Stimulated activated CD8-positive, alpha-beta memory T cell treated with anti-CD3 and anti-CD28 coated beads, Interleukin-15, amount 100 ng/mL, for 24 hours (primary cell): Measurements from ENCODE around the gene ARL14.
"Not testable (repeated sequence)": the region's sequence is repeated elsewhere in the genome, so short reads cannot be mapped to it uniquely, and the experiment has no call there.

Source experiments
- DNase-seq: peaks from one replicate; pipeline ENCODE4 v3.0.0-alpha.2; 2020; ENCODE audit warnings: low read depth

ARL14 gene

DNA sequence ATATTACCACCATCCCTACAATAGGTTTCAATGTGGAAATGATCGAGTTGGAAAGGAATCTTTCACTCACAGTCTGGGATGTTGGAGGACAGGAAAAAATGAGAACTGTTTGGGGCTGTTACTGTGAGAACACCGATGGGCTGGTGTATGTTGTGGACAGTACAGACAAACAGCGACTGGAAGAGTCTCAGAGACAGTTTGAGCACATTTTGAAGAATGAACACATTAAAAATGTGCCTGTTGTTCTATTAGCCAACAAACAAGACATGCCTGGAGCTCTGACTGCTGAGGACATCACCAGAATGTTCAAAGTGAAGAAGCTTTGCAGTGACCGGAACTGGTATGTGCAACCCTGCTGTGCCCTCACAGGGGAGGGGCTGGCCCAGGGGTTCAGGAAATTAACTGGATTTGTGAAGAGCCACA, 510 bp downstream of the ARL14 start:
- no peak for DNase-seq

DNA sequence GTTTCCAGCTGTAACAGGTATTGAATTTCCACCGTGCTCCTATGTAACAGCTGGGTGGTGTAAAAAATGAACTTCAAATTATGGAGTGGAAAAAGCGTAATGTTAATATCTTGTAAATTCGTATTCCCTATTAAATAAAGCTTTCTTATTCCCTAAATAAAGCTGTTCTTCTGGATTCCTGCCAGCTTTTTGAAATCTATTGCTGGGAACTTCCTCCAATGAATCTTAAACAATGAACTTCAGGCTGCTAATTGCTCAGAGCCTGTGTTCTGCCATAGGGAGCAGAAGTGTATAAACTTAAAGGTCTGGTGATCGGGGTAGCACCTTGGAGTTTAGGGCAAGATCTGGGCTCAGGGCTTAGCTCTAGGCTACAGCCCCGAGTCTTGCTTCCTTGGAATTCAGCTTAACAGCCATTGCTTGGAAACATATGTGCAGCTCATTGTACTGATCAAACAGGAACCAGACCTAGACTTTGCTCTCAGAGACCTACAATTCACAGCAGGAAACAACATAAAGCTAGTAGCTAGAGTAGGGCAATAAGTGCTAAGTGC, 1.4 kb downstream of the ARL14 start:
- no peak for DNase-seq

GRCh38 chr3:160684368-160684740, 7.4 kb downstream of the ARL14 start:
- DNase-seq, result no peak

GRCh38 chr3:160685144-160685766, 8.3 kb downstream of the ARL14 start:
- DNase-seq, result no peak

GRCh38 chr3:160686955-160687535, 10.1 kb downstream of the ARL14 start:
- DNase-seq, result no peak

DNA sequence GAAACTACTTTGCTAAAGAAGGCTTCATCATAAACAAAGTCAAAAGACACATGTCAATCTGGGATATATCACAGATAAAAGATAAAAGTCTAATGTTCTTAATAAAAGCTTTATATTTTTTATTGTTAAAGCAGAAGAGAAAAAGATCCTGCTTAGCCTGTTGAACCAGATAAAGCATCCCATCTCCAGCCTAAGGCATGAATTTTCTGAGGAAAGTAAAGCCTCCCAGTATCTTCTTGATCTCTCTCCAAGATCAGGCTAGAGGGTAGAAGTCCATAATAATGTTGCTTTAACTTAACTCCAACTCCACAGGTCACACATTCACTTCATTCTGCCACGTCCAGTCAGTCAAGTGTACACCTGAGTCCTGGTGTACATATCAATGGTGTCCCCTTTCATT, 14.2 kb downstream of the ARL14 start:
- DNase-seq, result no peak

DNA sequence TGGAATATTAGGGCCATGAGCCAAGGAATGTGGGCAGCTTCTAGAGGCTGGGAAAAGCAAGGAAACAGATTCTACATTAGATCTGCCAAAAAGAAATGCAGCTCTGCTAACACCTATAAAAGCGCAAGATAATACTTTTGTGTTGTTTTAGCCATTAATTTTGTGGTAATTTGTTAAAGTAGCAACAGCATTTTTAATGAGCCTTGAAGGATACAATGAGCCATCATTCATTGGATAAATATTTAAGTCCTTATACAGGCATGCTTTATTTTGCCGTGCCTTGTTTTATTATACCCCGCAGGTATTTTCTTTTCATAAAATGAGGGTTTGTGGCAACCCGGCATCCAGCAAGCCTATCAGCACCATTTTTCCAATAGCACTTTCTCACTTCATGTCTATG, 15.0 kb downstream of the ARL14 start:
- no peak for DNase-seq

DNA sequence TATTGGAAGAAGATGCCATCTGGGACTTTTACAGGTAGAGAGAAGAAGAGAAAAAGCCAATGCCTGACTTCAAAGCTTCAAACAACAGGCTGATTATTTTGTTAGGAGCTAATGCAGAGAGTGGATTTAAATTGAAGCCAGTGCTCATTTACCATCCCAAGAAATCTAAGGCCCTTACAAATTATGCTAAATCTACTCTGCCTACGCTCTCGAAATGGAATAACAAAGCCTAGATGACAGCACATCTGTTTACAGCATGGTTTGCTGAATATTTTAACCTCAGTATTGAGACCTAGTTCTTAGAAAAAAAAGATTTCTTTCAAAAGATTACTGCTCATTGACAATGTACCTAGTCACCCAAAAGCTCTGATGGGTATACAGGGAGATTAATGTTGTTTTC, 16.2 kb downstream of the ARL14 start:
- no peak for DNase-seq

- DNase-seq, result no peak
Observed at GRCh38 chr3:160694345-160694744, 17.4 kb downstream of the ARL14 start.

DNA sequence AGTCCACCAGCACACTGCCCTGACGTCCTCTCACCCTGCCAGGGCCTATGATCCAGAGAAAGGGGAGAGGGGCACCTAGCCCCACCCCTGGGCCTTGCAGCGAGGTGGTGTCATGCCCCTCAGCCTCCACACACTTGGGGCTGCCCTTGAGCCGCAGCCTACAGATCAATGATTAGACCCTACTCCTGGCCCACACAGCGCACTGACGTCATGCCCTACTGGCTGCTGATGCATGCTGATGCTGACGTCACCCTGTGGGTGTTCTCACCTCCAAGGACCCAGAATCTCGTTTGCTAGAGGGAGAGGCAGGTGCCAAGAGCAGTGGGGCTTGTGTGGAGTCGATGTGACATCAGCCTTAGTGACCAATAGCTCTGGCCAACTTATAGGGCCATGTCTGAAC, 18.0 kb downstream of the ARL14 start:
- DNase-seq, result no peak

DNA sequence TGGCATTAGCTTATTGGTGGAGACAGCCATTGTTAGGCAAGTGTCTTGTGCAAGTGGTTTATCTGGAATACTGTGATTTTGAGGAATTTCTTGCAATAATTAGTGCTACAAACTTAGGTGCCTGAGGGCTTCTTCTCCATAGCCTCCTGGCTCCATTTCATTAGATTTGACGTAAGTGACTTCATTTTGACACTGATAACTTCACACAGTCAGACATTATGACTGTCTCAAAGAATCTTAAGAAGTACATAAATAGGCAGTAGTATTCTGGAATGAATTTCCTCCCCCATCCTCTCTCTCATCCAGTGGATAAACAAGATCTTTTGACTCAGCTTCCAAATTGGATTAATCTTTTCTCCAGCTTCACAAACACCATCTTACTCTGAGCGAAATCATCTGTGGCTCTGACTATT, 19.0 kb downstream of the ARL14 start:
- DNase-seq, result no peak

DNA sequence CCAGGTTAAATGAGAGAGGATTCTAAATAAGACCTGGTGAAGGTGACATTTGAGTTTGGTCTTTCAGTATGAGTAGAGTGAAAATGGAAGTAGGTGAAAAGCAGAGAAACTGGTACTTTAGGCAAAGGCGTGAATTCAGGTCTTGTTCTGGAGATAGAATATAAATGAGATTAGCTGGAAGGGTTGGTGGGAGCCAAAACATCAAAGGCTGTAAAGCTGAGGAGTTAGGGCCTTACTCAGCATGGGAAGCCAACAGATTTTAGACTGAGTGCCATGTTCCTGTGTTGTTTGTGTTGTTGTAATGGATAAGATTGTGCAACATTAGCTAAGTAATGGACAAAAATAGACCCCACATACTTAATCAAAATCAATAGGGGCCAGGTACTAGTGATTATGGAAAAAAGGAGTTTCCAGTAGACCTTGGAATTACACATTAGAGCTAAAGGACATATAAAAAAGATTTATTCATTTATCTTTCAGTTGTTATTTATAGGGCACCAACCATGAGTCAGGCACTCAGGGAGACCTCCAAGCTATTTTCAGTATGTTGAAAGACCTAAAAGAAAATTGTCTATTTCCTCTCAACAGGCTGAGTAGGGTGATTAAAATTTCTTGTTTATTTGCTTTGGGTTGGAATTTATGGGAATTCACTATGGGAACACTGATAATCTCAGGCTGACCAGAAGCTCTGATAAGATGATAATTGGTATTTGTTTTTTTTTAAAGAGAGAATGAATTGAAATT, 20.8 kb downstream of the ARL14 start:
- no peak for DNase-seq

- DNase-seq, result no peak
Observed at GRCh38 chr3:160698599-160699195, 21.7 kb downstream of the ARL14 start.

- no peak for DNase-seq
Observed at GRCh38 chr3:160701490-160701889, 24.5 kb downstream of the ARL14 start.

GRCh38 chr3:160702290-160702689, 25.3 kb downstream of the ARL14 start:
- DNase-seq, result no peak

GRCh38 chr3:160703974-160704373, 27.0 kb downstream of the ARL14 start:
- no peak for DNase-seq

GRCh38 chr3:160707187-160707794, 30.3 kb downstream of the ARL14 start:
- DNase-seq, result no peak

GRCh38 chr3:160709477-160710182, 32.7 kb downstream of the ARL14 start:
- no peak for DNase-seq

DNA sequence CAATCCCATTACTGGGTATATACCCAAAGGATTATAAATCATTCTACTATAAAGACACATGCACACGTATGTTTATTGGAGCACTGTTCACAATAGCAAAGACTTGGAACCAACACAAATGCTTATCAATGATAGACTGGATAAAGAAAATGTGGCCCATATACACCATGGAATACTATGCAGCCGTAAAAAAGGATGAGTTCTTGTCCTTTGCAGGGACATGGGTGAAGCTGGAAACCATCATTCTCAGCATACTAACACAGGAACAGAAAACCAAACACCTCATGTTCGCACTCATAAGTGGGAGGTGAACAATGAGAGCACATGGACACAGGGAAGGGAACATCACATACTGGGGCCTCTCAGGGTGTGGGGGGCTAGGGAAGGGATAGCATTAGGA, 36.2 kb downstream of the ARL14 start:
- not testable (repeated sequence) for DNase-seq

- DNase-seq, result no peak
Observed at GRCh38 chr3:160719710-160720109, 42.8 kb downstream of the ARL14 start.

DNA sequence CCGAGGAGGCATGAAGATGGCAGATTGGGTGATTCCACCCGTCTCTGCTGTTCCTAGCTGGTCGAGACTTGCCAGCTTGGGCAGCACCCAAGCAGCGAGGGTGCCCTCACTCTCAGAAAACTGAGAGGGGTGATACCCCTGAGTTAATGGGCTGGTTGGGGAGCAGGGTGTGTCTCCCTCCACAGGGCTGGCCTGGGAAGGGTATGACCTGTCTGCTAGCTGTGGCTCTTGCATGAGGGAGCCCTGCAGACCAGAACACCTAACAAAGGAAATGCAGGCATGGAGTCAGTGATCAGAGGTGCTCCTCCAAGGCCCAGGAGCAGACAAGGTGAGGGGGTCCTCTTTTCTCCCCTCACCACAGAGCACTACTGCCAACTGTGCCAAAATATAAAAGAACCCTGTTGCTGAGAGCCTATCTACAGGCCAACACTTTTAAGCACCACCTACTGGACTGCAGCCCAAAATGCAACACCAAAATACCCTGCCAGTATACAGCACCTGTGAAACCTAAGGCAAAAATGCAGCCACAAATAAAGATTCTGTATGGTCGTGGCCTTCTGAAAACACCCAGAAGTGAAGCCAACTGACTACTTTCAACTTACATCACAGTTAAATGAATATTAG, 43.3 kb downstream of the ARL14 start:
- DNase-seq, result no peak
